GM12878 (cell line): ENCODE data around the gene RAD21L1.

Source experiments
- CBX3 ChIP-seq: fragments of 200-600 bp; sonication (generic); IDR thresholded peaks from 2 replicates; pipeline ENCODE4 v1.6.1; 2016; ENCODE audit warnings: low read depth, borderline replicate concordance
- FOS ChIP-seq: IDR thresholded peaks from 3 replicates; pipeline ENCODE4 v1.6.1; 2011; ENCODE audit warnings: borderline replicate concordance; ENCODE audit not compliant: insufficient read length; ENCODE audit errors: extremely low read depth
- KDM1A ChIP-seq: fragments of 200-600 bp; sonication (generic); IDR thresholded peaks from 2 replicates; pipeline ENCODE4 v1.6.1; 2016; ENCODE audit warnings: borderline replicate concordance
- MXI1 ChIP-seq: fragments of 150-350 bp; IDR thresholded peaks from 2 replicates; pipeline ENCODE4 v1.6.1; 2011; ENCODE audit warnings: low read depth, mild to moderate bottlenecking, inconsistent platforms, low read length, improper control_type of control experiment
- NFYB ChIP-seq: IDR thresholded peaks from 2 replicates; pipeline ENCODE4 v1.6.1; 2011; ENCODE audit warnings: low read depth, mild to moderate bottlenecking, low read length, improper control_type of control experiment, moderate library complexity; ENCODE audit not compliant: insufficient read depth
- RELA ChIP-seq: fragments of 450-650 bp; IDR thresholded peaks from 2 replicates; pipeline ENCODE4 v1.8.0; 2014; ENCODE audit warnings: borderline replicate concordance; ENCODE audit not compliant: partially characterized antibody
- SIN3A ChIP-seq: IDR thresholded peaks from 2 replicates; pipeline ENCODE4 v1.6.1; 2012; ENCODE audit warnings: low read depth, low read length, improper control_type of control experiment
- SRF ChIP-seq, 2 experiments: IDR thresholded peaks; 2 replicates each; pipeline ENCODE4 v1.6.1; 2011; ENCODE audit warnings: low read depth in 2 of 2, low read length in 2 of 2, mild to moderate bottlenecking in 1 of 2, moderate library complexity in 1 of 2
- TF ChIP-seq, protein P1 (sequence below): fragments of 450-650 bp; IDR thresholded peaks from 2 replicates; pipeline ENCODE4 v1.6.1; 2014; ENCODE audit warnings: mild to moderate bottlenecking
- TF ChIP-seq, protein P2 (sequence below), 3 experiments: IDR thresholded peaks in 2 of 3; conservative IDR thresholded peaks in 1 of 3; 2 replicates each; pipeline ENCODE4 v1.5.1; 2011; ENCODE audit warnings: low read depth in 3 of 3, low read length in 3 of 3, mild to moderate bottlenecking in 3 of 3, control low read depth in 2 of 3, moderate library complexity in 2 of 3, inconsistent platforms in 1 of 3, mixed read lengths in 1 of 3; ENCODE audit not compliant: control insufficient read depth in 2 of 3, insufficient read depth in 1 of 3; ENCODE audit errors: extremely low read depth in 1 of 3

- TF ChIP-seq KDM1A (no peak), SIN3A (no peak), FOS (no peak), MXI1 (no peak), RELA (no peak), SRF (IDR thresholded peaks at IDR 0.05; ENCODE audit: low read depth in 2 of 2, low read length in 2 of 2) (no peak), NFYB (no peak), CBX3 (no peak)
- TF ChIP-seq, protein P1, sequence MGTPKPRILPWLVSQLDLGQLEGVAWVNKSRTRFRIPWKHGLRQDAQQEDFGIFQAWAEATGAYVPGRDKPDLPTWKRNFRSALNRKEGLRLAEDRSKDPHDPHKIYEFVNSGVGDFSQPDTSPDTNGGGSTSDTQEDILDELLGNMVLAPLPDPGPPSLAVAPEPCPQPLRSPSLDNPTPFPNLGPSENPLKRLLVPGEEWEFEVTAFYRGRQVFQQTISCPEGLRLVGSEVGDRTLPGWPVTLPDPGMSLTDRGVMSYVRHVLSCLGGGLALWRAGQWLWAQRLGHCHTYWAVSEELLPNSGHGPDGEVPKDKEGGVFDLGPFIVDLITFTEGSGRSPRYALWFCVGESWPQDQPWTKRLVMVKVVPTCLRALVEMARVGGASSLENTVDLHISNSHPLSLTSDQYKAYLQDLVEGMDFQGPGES = no peak
- TF ChIP-seq, protein P2, sequence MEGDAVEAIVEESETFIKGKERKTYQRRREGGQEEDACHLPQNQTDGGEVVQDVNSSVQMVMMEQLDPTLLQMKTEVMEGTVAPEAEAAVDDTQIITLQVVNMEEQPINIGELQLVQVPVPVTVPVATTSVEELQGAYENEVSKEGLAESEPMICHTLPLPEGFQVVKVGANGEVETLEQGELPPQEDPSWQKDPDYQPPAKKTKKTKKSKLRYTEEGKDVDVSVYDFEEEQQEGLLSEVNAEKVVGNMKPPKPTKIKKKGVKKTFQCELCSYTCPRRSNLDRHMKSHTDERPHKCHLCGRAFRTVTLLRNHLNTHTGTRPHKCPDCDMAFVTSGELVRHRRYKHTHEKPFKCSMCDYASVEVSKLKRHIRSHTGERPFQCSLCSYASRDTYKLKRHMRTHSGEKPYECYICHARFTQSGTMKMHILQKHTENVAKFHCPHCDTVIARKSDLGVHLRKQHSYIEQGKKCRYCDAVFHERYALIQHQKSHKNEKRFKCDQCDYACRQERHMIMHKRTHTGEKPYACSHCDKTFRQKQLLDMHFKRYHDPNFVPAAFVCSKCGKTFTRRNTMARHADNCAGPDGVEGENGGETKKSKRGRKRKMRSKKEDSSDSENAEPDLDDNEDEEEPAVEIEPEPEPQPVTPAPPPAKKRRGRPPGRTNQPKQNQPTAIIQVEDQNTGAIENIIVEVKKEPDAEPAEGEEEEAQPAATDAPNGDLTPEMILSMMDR (IDR thresholded peaks at IDR 0.05 in 2 of 3, conservative IDR thresholded peaks at IDR 0.05 in 1 of 3; ENCODE audit: control insufficient read depth in 2 of 3, extremely low read depth in 1 of 3, insufficient read depth in 1 of 3, low read depth in 3 of 3, low read length in 3 of 3) = no peak
Observed at GRCh38 chr20:1242099-1242498, 16.3 kb downstream of the RAD21L1 start.
